PC-9 (cell line): ENCODE data around the gene LECT2.

Source experiments
- EZH2 ChIP-seq: fragments of 200-600 bp; sonication (generic); IDR thresholded peaks from 2 replicates; pipeline ENCODE4 v1.8.0; 2017; ENCODE audit warnings: antibody characterized with exemption, low read depth
- TF ChIP-seq, protein P1 (sequence below): fragments of 200-600 bp; sonication (generic); conservative IDR thresholded peaks from 2 replicates; pipeline ENCODE4 v1.6.1; 2017; ENCODE audit warnings: mixed run types, antibody characterized with exemption, mild to moderate bottlenecking, moderate library complexity

- TF ChIP-seq, protein P1, sequence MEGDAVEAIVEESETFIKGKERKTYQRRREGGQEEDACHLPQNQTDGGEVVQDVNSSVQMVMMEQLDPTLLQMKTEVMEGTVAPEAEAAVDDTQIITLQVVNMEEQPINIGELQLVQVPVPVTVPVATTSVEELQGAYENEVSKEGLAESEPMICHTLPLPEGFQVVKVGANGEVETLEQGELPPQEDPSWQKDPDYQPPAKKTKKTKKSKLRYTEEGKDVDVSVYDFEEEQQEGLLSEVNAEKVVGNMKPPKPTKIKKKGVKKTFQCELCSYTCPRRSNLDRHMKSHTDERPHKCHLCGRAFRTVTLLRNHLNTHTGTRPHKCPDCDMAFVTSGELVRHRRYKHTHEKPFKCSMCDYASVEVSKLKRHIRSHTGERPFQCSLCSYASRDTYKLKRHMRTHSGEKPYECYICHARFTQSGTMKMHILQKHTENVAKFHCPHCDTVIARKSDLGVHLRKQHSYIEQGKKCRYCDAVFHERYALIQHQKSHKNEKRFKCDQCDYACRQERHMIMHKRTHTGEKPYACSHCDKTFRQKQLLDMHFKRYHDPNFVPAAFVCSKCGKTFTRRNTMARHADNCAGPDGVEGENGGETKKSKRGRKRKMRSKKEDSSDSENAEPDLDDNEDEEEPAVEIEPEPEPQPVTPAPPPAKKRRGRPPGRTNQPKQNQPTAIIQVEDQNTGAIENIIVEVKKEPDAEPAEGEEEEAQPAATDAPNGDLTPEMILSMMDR = no peak
- no peak for TF ChIP-seq EZH2
Measured at GRCh38 chr5:135937245-135937911, 17.4 kb downstream of the LECT2 start.
